GM19372 (cell line): ENCODE measurements around the gene FERMT1.
"Not testable (repeated sequence)": the region's sequence is repeated elsewhere in the genome, so short reads cannot be mapped to it uniquely, and the experiment has no call there.

ENCODE experiments used
- ATAC-seq: cut with Tn5 transposase; IDR thresholded peaks from one replicate; pipeline ENCODE4 v1.9.1; 2021; ENCODE audit warnings: mild to moderate bottlenecking, low read depth, moderate library complexity; ENCODE audit not compliant: unreplicated experiment

FERMT1 gene

DNA sequence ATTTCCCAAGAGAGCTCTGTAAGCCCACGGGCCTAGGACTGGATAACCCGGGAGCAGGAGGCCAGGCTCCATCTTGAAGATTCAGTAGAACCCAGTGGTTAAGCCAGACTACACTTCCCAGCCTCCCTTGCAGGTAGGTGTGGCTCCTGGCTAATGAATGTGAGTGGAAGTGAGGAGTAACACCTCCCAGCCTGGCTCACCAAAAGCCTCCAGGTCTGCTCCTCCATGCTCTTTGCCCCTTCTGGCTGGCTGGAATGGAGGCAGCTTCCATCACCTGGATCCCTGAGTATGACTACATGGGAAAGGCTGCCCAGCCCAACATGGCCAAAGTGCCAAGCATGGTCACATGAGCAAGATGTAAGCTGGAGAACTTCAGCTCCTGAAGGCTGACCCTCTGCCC, 78.7 kb downstream of the FERMT1 start:
- ATAC-seq, result no peak

DNA sequence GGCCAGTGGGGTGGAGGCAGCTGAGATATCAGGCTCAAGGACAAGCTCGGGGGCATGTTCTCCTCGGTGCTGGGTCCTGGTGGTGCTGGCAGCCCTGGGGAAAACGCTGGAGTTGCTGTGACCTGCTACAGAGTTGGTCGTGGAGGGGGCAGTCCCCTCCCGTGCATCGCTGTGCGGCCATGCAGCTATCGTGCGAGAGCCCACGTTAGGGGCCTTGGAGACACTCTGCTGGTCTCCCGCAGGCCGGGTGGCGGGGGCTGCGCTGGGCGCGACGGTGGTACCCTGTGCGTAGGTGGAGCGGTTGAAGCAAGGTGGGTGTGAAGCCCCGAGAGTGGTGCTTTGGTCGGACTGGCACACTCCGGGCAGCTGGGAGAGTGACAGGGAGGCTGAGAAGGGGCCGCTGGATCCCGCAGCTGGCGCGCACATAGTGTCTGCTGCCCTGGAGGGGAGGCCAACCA, 81.0 kb downstream of the FERMT1 start:
- ATAC-seq, result no peak

DNA sequence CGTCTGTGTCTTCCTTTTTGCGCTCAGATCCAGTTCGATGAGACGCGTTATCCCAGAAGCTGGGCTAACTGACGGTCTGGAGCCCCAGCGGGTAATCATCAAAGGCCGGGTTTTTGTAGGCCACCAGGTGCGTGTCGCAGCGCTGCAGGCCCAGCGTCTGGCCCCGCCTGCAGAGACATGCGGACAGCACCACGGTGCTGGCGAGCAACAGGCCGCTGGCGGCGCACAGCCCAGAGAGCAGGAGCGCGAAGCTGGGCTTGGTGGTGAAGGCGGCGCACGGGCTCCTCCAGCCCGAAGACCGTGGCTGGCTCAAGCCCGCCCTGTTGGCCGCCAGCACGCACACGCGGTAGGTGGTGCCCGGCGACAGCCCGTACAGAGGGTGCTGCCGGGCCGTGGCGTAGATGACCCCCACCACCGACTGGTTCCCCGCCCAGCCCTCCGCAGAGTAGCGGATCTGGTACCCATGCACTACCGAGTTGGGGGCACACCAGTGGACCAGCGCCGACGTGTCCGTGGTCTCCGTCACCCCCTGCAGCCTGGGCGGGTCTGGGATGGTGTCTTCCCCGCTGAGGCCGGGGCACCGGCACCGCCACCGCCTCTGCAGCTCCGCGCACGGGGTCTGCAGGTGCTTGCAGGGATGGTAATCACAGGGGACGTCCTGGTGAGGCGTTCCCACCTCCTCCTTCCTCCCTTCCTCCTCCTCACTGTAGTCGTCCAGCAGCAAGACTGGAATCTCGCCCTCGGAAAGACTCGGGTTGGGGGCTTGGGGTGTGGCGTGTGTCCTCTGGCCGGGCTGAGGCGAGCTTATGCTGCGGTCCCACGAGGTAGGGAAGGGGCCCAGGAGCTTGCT, 81.6 kb downstream of the FERMT1 start:
- ATAC-seq, result no peak

DNA sequence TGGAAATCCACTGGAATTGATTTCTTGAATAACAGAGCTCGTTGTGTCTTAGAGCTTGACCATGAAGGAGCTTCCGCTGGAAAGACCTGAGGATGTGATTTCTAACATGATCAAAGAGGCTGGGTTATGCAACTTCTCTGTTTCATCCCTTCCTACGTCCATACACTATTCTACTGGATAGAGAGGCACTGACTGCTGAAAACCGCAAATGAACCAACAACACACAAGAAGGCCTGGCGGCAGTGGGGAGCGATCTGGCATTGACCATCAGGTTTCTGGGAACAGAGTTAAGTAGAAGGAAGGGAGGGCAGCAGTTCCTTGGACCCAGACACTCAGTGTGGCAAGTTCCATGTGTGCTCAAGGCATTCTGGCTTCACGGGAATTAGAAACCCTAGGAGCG, 82.3 kb downstream of the FERMT1 start:
- no peak for ATAC-seq

DNA sequence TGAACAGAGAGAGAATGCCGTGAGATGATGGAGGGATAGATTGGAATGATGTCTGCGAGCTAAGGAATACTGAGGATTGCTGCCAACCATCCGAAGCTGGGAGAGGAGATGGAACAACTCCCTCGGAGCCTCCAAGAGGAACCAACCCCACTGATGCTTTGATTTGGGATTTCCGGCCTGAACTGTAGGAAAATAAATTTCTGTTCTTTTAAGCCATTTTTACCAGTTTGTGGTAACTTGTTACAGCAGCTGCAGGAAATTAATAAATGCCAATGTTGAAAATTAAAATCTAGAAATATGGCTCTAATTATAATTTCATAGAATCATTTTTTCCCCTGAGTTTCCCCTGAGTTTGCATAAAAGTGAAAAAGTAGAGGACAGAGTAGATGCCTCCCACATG, 83.1 kb downstream of the FERMT1 start:
- no peak for ATAC-seq

DNA sequence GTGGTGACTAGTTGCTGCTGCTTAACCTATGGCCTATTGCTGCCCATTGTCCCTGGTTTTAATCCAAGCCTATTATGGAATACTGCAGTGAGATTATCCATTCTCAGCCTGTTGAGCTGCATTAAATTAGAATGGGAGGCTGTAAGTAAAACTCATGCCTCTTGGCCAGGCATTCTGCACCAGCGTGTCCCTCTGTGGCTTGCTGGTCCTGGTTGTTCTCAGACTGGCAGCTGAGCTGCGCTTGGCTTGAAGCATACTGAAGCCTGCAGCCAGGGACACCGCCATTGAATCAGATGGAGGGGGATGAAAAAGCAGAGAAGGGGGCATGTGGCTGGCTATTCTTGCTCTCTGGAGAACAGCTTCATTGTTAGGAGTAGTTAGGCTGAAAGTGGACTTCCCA, 84.6 kb downstream of the FERMT1 start:
- no peak for ATAC-seq

DNA sequence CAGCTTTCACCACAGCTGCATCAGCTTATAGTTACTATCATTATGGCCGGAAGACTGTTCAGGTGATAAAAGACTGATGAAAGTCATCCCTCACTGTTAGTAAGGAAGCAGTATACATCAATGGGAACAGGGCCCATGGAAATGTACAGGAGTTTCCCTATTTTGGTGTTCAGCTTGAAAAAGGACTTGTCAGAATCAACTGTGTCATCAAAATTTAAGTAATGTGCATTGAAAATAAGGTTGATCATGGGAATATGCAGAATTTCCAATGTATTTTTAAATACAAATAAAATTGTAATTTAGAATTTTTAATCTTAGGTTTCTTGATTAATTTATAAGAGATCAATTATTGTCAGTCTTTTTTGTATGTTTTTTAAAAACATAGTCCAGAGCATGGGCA, 85.7 kb downstream of the FERMT1 start:
- no peak for ATAC-seq

DNA sequence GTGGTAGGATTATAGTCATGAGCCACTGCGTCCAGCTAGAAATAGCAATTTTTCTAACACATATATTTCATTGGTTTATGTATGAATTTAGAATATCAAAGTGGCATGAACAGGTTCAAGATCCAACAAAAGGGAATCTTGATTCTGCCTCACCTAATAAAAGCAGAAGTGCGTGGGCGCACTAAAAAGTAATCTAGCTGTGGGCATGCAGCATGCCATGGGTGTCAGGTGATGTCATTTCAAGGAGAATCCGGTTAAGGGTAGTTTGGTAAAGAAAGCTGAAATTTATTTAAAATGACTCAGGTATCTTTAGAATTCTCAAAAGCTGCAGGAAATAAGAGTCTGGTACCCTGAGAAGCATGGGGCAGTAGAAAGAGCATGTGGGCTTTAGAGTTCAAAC, 86.6 kb downstream of the FERMT1 start:
- ATAC-seq, result no peak

DNA sequence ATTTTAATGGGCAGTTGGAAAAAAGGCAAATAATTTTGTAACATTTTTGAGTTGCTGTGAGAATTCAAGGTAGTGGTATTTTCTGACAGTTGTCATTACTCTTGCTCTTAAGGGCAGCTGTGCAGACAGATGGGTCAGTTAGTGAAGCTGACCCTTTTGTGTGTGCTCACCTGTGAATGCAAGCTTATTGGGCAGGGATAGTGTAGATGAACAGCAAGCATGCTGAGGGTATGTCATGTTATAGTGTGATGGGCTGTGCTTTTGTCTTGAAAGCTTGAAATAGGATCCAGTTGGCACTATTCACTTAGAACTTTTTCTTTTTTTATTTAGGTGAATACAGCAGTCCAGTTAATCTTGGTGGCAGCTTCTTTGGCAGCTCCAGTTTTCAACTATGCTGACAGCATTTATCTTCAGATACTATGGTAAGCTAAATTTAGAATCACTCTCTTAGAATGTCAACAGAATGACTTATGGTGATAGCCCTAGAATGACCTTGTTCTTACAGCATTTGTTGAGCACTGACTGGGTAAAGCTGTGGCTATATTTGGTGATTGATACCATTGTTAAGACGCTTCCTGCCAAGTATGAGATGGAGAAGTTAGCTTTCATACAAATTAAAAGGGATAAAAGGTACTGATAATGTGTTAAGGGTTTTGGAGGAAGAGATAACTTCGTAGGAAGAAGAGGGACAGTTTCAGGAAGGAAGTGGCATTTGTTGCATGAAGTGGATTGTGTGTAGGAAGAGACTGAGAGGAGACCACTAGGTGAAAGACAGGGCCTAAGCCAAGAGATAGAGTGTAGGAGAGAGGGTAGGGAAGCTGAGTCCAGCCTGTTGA, 88.5 kb downstream of the FERMT1 start:
- no peak for ATAC-seq

DNA sequence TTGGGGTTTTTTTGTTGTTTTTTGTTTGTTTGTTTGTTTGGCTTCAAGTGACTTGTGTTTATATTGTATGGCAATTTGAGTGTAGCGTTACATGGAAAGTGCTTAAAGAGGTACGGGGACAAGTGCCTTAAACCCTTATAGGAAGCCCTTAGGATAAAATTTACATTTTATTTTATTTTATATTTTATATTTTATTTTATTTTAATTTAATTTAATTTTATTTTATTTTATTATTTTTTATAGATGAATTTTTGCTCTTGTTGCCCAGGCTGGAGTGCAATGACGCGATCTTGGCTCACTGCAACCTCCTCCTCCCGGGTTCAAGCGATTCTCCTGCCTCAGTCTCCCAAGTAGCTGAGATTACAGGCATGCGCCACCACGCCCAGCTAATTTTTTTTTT, 89.9 kb downstream of the FERMT1 start:
- ATAC-seq, result not testable (repeated sequence)

DNA sequence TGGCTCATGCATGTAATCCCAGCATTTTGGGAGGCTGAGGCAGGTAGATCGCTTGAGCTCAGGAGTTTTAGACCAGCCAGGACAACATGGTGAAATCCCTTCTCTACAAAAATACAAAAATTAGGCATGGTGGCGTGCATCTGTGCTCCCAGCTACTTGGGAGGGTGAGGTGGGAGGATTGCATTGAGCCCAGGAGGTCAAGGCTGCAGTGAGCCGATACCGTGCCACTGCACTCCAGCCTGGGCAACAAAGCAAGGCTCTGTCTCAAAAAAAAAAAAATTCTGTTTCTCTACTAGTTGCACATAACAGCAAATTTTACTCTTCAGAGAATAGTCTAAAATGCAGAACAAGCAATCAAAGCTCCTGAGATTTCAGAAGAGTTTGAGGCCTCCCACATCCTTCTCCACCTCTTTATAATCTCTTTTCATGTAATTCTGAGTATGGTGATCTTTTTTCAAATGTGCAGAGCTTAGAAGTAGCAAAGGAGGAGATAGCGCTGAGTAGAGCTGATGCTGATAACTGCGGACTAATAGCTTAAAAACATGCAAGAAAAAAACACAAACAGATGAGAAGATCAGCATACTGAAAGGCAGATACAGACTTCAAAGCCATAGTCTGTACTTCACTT, 92.3 kb downstream of the FERMT1 start:
- no peak for ATAC-seq

DNA sequence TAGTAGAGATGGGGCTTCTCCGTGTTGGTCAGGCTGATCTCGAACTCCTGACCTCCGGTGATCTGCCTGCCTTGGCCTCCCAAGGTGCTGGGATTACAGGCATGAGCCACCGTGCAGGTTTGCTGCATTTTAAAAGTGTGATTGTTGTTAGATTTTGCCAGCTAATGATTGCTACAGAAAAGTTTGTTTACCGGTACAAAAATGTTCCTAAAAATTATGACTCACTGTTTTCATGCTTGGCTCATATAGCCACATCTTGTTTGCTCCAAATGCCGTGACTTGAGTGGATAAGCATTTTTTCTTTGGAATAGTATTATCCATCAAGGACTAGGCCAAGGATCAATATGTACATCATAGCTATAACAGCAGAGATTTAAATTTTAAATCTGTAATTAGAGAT, 93.3 kb downstream of the FERMT1 start:
- ATAC-seq, result no peak

DNA sequence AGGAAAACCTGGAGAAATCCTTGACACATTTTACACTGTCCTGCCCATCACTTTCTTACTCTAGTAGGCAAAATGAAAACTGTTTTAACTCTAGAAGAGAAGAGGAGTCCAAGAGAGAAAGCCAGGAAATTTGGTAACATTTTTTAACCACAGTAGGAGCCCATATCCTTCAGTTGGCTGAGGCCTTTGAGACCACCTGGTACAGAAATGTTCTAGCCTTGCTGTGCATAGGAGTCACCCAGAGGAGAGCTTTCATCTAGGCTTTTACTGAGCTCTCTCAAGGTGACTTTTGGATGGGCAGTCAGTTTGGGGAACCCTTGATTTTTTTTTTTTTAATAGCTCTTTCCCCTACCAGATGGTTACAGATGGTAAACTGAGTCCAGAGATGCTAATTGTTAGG, 94.0 kb downstream of the FERMT1 start:
- ATAC-seq, result no peak

DNA sequence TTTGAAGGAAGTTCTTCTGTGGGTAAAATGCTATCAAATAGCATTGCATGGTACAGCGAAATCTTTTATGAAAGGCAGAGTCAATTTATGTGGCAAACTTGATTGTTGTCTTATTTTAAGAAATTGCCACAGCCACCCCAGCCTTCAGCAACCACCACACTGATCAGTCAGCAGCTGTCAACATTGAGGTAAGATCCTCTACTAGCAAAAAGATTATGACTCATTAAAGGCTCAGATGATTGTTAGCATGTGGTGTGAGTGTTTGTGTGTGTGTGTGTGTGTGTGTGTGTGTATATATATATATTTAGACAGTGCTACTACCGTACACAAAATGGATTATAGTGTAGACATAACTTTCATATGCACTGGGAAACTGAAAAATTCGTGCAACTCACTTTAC, 96.8 kb downstream of the FERMT1 start:
- ATAC-seq, result no peak
